ENCODE data around the gene BAHD1. TPM values are rescaled to one million over a fixed set of nuclear protein-coding genes. Genes with fewer than 3 reads are reported as not detected.
A peak's percentile ranks its signal among the peaks of the same experiment; 100 is the strongest.

The BAHD1 gene
- total and polyA plus RNA-seq, 2 donors (not counting 3 experiments of a cell fraction or from before 2014, with no cell fraction given) = 6.3 to 19.1 TPM

DNA sequence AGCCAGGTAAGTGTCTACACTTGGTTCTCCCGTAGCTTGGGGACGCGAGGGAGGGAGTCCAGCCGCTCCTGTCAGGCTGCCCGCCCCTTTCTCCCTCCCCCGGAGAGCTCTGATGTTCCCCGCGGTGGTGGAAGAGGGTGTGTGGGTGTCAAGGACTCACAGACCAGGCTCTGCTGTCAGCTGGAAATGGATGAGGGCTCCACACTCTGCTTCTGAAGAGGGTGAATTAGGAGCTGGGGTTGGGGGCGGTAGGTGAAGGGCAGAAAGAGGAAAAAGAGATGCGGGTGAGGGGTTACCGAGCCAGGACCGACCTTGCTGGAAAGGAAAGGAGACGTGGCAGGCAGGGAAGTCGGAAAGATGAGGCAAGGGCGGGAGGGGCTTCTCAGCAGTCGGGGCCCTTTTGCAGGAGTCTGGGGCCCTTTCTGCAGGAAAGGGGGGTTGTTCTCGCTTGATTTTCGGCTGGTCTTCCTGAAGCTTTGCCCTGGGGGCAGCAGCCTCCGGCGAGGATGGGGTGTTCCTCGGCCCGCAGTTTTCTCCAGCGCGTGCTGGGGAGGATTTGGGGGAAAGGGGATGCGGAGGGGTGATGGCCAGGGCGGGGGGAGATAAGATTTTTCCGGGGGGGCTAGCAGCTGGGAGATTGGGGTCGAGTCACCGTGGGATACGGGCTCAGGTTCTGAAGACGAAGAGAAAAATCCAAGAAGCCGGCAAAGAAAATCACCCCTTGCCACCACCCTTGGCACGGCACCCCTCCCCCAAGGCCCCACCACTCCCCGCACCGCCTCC is 602 bp upstream of the BAHD1 start:
- no peak for FAIRE-seq
- H3K27ac ChIP-seq (ENCODE audit: insufficient read depth, low read depth, low read length) = no peak overlapping the region
- peak; percentile 17 for DNase-seq (ENCODE audit: low read depth, low spot score)
- H4K20me1 ChIP-seq (replicated peaks; ENCODE audit: control insufficient read depth, extremely low read depth, insufficient read depth, low read length) = peaks cover 2% of the 10 kb centered on the region
- peak overlapping the region; percentile 37 for H2AFZ ChIP-seq (ENCODE audit: low read depth, low read length)
- no TSS peak for BruUV-seq (replicated peaks)
- peaks cover 6% of the 10 kb centered on the region for H3K4me1 ChIP-seq (ENCODE audit: control insufficient read depth, extremely low read depth, insufficient read depth, low read length)
- peak overlapping the region; percentile 75 for H3K4me2 ChIP-seq (ENCODE audit: insufficient read depth, low read length)
- H3K9me3 ChIP-seq (replicated peaks; ENCODE audit: control insufficient read depth, insufficient read depth, low read length) = no peaks in the 10 kb centered on the region
- no peaks in the 10 kb centered on the region for H3K9me1 ChIP-seq (replicated peaks; ENCODE audit: control insufficient read depth, extremely low read depth, insufficient read depth, low read length)
- H3K4me3 ChIP-seq (replicated peaks in 1 of 3; ENCODE audit: insufficient read depth in 1 of 3, low read depth in 1 of 3, low read length in 3 of 3) = peak overlapping the region; percentile 36 to 91 (median 62)
- ChIA-PET POLR2A (interaction anchor here (0.7 kb wide), 1 partner anchor 502 kb away, joined by 4 read pairs; no protein-coding TSS in a partner anchor), CTCF (interaction anchor here (0.6 to 1.8 kb wide), 14 partner anchors 9 to 306 kb away, joined by 3 to 5 read pairs (median 4); partner anchors contain the start of gene IVD)
- H3K9ac ChIP-seq (replicated peaks; ENCODE audit: extremely low read depth, insufficient read depth, low read length) = no peak overlapping the region
- TF ChIP-seq, protein P1, sequence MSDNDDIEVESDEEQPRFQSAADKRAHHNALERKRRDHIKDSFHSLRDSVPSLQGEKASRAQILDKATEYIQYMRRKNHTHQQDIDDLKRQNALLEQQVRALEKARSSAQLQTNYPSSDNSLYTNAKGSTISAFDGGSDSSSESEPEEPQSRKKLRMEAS (IDR thresholded peaks at IDR 0.05; ENCODE audit: insufficient read depth, insufficient read length) = no peak
- TF ChIP-seq EZH2 (IDR thresholded peaks at IDR 0.05; ENCODE audit: borderline replicate concordance, low read depth, low read length, severe bottlenecking) (peak; percentile 49), JUN (IDR thresholded peaks at IDR 0.05; ENCODE audit: borderline replicate concordance, insufficient read depth, insufficient read length, low read depth) (no peak), POLR2A (IDR thresholded peaks at IDR 0.05; ENCODE audit: low read depth, low read length) (no peak), FOS (IDR thresholded peaks at IDR 0.05; ENCODE audit: borderline replicate concordance, insufficient read depth, low read length) (no peak)
- intact Hi-C loops (cut with micrococcal nuclease) (loop anchor here (2.0 to 5.0 kb wide), 2 partner anchors 31 to 67 kb away; partner anchors contain the start of gene CHST14), dilution Hi-C loops (cut with MboI; ENCODE audit: extremely low pct_ligation_motif_present, low sequenced_read_pairs) (no loop called here)
- H3K27me3 ChIP-seq (ENCODE audit: control insufficient read depth in 2 of 2, insufficient read depth in 2 of 2, low read length in 2 of 2) = peaks cover 45 to 49% of the 10 kb centered on the region in 2 experiments
- peaks cover 21% of the 10 kb centered on the region for H3K79me2 ChIP-seq (ENCODE audit: control insufficient read depth, insufficient read depth, low read length)
- H3K36me3 ChIP-seq (ENCODE audit: control insufficient read depth in 2 of 2, extremely low read depth in 1 of 2, insufficient read depth in 2 of 2, low read length in 2 of 2) = no peaks in the 10 kb centered on the region
